K562 (cell line): ENCODE data around the gene TMTC4. TPM values are rescaled to one million over a fixed set of nuclear protein-coding genes. Genes with fewer than 3 reads are reported as not detected.

Experiments used
- ATAC-seq: fragments of 200-7000 bp; cut with Tn5 transposase; 3 replicates; pipeline ENCODE4 v1.9.1; 2020; ENCODE audit warnings: moderate library complexity
- BruUV-seq: library from RNA; stranded (reverse); fragments of 400-500 nt; replicated peaks from 2 replicates; lab custom pipeline; 2021; lab: Mats Ljungman, UMichigan
- CTCF ChIA-PET: fragments of 300-600 bp; formaldehyde crosslinking; extraction: SDS; loops from one replicate; lab custom pipeline; 2021; ENCODE audit warnings: low intra/inter-chr PET ratio; lab: Yijun Ruan, JAX
- POLR2A ChIA-PET: fragments of 300-600, 350-650 bp; sonication (Branson Sonifier 250); formaldehyde crosslinking; extraction: SDS; loops from one replicate; lab custom pipeline; 2021; ENCODE audit warnings: antibody characterized with exemption, inconsistent platforms; lab: Yijun Ruan, JAX
- DNase-seq, 4 experiments: peaks; one replicate each; pipeline versions ENCODE4 v3.0.0 to v3.0.0-alpha.2; 2011 to 2018; ENCODE audit warnings: low spot score in 3 of 4, mixed read lengths in 3 of 4; ENCODE audit errors: extremely low read depth in 1 of 4
- FAIRE-seq: peaks from 2 replicates; lab custom pipeline; 2011; peaks lifted over from hg19 to GRCh38; lab: Jason Lieb, UNC
- H2AFZ ChIP-seq: 2 replicates; pipeline ENCODE4 v1.6.0; 2011; ENCODE audit warnings: low read depth, low read length, control low read depth, inconsistent platforms
- H3K27ac ChIP-seq: fragments of 200-600 bp; 3 replicates; pipeline ENCODE4 v1.8.0; 2011; ENCODE audit warnings: low read depth, mild to moderate bottlenecking, control low read depth, inconsistent platforms, low read length, moderate library complexity, mixed read lengths; ENCODE audit errors: extremely low read depth
- H3K27me3 ChIP-seq, 2 experiments: fragments of 300-600 bp in 1 of 2; 2 replicates in 1 of 2; 3 replicates in 1 of 2; pipeline versions ENCODE4 v1.6.0 to v1.8.0; 2011; ENCODE audit warnings: inconsistent platforms in 2 of 2, low read length in 2 of 2, mild to moderate bottlenecking in 1 of 2, mixed read lengths in 1 of 2, moderate library complexity in 1 of 2; ENCODE audit not compliant: control insufficient read depth in 2 of 2, insufficient read depth in 2 of 2
- H3K36me3 ChIP-seq: fragments of 300-600 bp; 3 replicates; pipeline ENCODE4 v1.8.0; 2011; ENCODE audit warnings: mild to moderate bottlenecking, low read length, inconsistent platforms; ENCODE audit not compliant: control insufficient read depth, insufficient read depth
- H3K4me1 ChIP-seq, 2 experiments: fragments of 200-600 bp in 1 of 2; replicated peaks in 1 of 2; 2 replicates in 1 of 2; 3 replicates in 1 of 2; pipeline versions ENCODE4 v1.5.1 to v1.8.0; 2011; ENCODE audit warnings: inconsistent platforms in 2 of 2, low read length in 2 of 2, mild to moderate bottlenecking in 1 of 2, mixed read lengths in 1 of 2, moderate library complexity in 1 of 2; ENCODE audit not compliant: control insufficient read depth in 2 of 2, insufficient read depth in 2 of 2
- H3K4me2 ChIP-seq: 2 replicates; pipeline ENCODE4 v1.6.1; 2011; ENCODE audit warnings: low read length, control low read depth, inconsistent platforms, mixed read lengths; ENCODE audit not compliant: insufficient read depth
- H3K4me3 ChIP-seq: fragments of 200-600 bp; sonication (generic), shearing (Covaris generic); 2 replicates; pipeline ENCODE4 v1.5.1; 2016; ENCODE audit warnings: control low read depth, inconsistent platforms
- H3K79me2 ChIP-seq: fragments of 200-600 bp; 3 replicates; pipeline ENCODE4 v1.8.0; 2011; ENCODE audit warnings: low read length, inconsistent platforms; ENCODE audit not compliant: control insufficient read depth, insufficient read depth
- H3K9ac ChIP-seq, 2 experiments: 2 replicates each; pipeline versions ENCODE4 v1.6.0 to v1.6.1; 2011; ENCODE audit warnings: low read depth in 2 of 2, low read length in 2 of 2, control low read depth in 1 of 2, inconsistent platforms in 1 of 2, mild to moderate bottlenecking in 1 of 2, mixed read lengths in 1 of 2; ENCODE audit not compliant: insufficient read depth in 1 of 2
- H3K9me1 ChIP-seq: one replicate; pipeline ENCODE4 v1.6.0; 2011; ENCODE audit warnings: inconsistent platforms, mild to moderate bottlenecking, low read length, moderate library complexity; ENCODE audit not compliant: control insufficient read depth, insufficient read depth
- H3K9me3 ChIP-seq: replicated peaks from 2 replicates; pipeline ENCODE4 v1.5.1; 2011; ENCODE audit warnings: low read depth, low read length, inconsistent platforms; ENCODE audit not compliant: control insufficient read depth, insufficient read depth
- H4K20me1 ChIP-seq: replicated peaks from 2 replicates; pipeline ENCODE4 v1.6.1; 2011; ENCODE audit warnings: low read length, inconsistent platforms, mixed read lengths; ENCODE audit not compliant: control insufficient read depth, insufficient read depth
- DIDO1 ChIP-seq: fragments of 450-650 bp; IDR thresholded peaks from 2 replicates; pipeline ENCODE4 v1.6.1; 2016; ENCODE audit warnings: low read depth, missing biosample characterization, missing genetic modification characterization
- EWSR1 ChIP-seq: fragments of 450-650 bp; IDR thresholded peaks from 2 replicates; pipeline ENCODE4 v1.6.1; 2018; ENCODE audit warnings: borderline replicate concordance, mild to moderate bottlenecking, low read depth, moderate library complexity; ENCODE audit not compliant: partially characterized antibody
- IFI16 ChIP-seq: fragments of 250-450 bp; sonication (Bioruptor Pico); IDR thresholded peaks from 2 replicates; pipeline ENCODE4 v2.1.2; 2022; ENCODE audit warnings: mild to moderate bottlenecking, inconsistent platforms
- NR4A1 ChIP-seq, 2 experiments: fragments of 250-450 bp in 1 of 2; fragments of 450-650 bp in 1 of 2; sonication (Bioruptor Pico) in 1 of 2; IDR thresholded peaks; 2 replicates each; pipeline versions ENCODE4 v1.4.0 to v1.6.1; 2016 to 2020; ENCODE audit warnings: mild to moderate bottlenecking in 2 of 2, missing compliant biosample characterization in 1 of 2, missing genetic modification characterization in 1 of 2, moderate library complexity in 1 of 2
- PHF20 ChIP-seq: fragments of 450-650 bp; IDR thresholded peaks from 2 replicates; pipeline ENCODE4 v1.6.1; 2018; ENCODE audit not compliant: partially characterized antibody
- POLR3A ChIP-seq: IDR thresholded peaks from 2 replicates; pipeline ENCODE4 v1.6.1; 2011; ENCODE audit warnings: borderline replicate concordance, mild to moderate bottlenecking, moderate library complexity; ENCODE audit not compliant: insufficient read length, insufficient read depth; ENCODE audit errors: extremely low read depth
- SAFB ChIP-seq: fragments of 200-400 bp; formaldehyde crosslinking; IDR thresholded peaks from 2 replicates; pipeline ENCODE4 v1.6.1; 2017; ENCODE audit warnings: low read depth, low read length, borderline replicate concordance
- SFPQ ChIP-seq: fragments of 200-400 bp; formaldehyde crosslinking; IDR thresholded peaks from 2 replicates; pipeline ENCODE4 v1.6.1; 2017; ENCODE audit warnings: mild to moderate bottlenecking, low read depth, low read length, moderate library complexity
- SRSF3 ChIP-seq: fragments of 200-400 bp; formaldehyde crosslinking; IDR thresholded peaks from 2 replicates; pipeline ENCODE4 v1.6.1; 2016; ENCODE audit warnings: mild to moderate bottlenecking, low read length, moderate library complexity; ENCODE audit not compliant: insufficient read depth
- TAF9B ChIP-seq: fragments of 450-650 bp; IDR thresholded peaks from 2 replicates; pipeline ENCODE4 v1.6.1; 2018; ENCODE audit warnings: mild to moderate bottlenecking; ENCODE audit not compliant: partially characterized antibody
- WGBS: fragments of 100-300 bp; shearing (Covaris generic); methylation state at CpG from one replicate; pipeline ENCODE4 v1.1.6; 2016; ENCODE audit warnings: low coverage, mixed read lengths; ENCODE audit not compliant: insufficient coverage; ENCODE audit errors: missing lambda C conversion rate; 5-methylcytosine and 5-hydroxymethylcytosine counted together
- in situ Hi-C: fragments of 300-500 bp; cut with MboI; formaldehyde crosslinking; loops from 4 replicates; pipeline ENCODE4 v1.15.0; 2018; ENCODE audit warnings: inconsistent platforms, mixed read lengths
- intact Hi-C: fragments of 100-400 bp; cut with micrococcal nuclease; formaldehyde crosslinking; loops from 2 replicates; pipeline ENCODE4 v1.14.2; 2022
- polyA plus RNA-seq, 8 experiments: library from polyadenylated mRNA; depleted of rRNA in 4 of 8; stranded (reverse) in 5 of 8; unstranded in 3 of 8; fragments of >200 nt; fragmentation: Nextera tagmentation in 2 of 8; fragmentation: Illumina TruSeq in 1 of 8; extraction: Ambion mirVana in 2 of 8; extraction: Trizol in 1 of 8; gene quantifications; 2 replicates each; pipeline versions ENCODE4 v1.2.1 to v1.2.3, GENCODE V29; 2011 to 2014; ENCODE audit warnings: inconsistent platforms in 1 of 8, missing spikeins in 1 of 8
- total RNA-seq, 7 experiments: library from RNA; depleted of rRNA in 6 of 7; stranded (reverse); fragments of >200 nt in 6 of 7; fragmentation: Illumina TruSeq in 2 of 7; extraction: Trizol in 2 of 7; gene quantifications; 2 replicates each; pipeline versions ENCODE4 v1.2.1 to v1.2.3, GENCODE V29; 2011 to 2021; ENCODE audit warnings: low replicate concordance in 1 of 7

Gene TMTC4
- total and polyA plus RNA-seq, 9 of the 15 experiments (the other 6 are each of a cell fraction or from before 2014, with no cell fraction given), result 3.5 to 16.7 (median 11.8) TPM

GRCh38 chr13:100671389-100672182 is 3.0 kb downstream of the TMTC4 start:
- no peaks in the 10 kb centered on the region for H3K9me1 ChIP-seq
- ChIA-PET POLR2A (interaction anchor here (0.6 kb wide), 1 partner anchor 469 kb away, joined by 3 read pairs; no protein-coding TSS in a partner anchor), CTCF (no interaction called here)
- 82% methylated on average over 7 of the region's 11 CpGs for WGBS
- no peaks in the 10 kb centered on the region for H3K9me3 ChIP-seq
- TF ChIP-seq SAFB (no peak), TAF9B (no peak), SRSF3 (no peak), SFPQ (no peak), EWSR1 (no peak), PHF20 (no peak), POLR3A (no peak), DIDO1 (tag) (no peak), NR4A1 (CRISPR knock-in tag; IDR thresholded peaks at IDR 0.05) (no peak), NR4A1 (tag; IDR thresholded peaks at IDR 0.05) (no peak), IFI16 (CRISPR knock-in tag) (no peak)
- ATAC-seq (no peak), FAIRE-seq (no peak), DNase-seq (no peak)
- intact Hi-C loops, result no loop called here
- no peak overlapping the region for H3K27ac ChIP-seq
- peaks cover 10% of the 10 kb centered on the region; the same call in 1 of the 3 replicates for H3K36me3 ChIP-seq
- peaks cover 22% of the 10 kb centered on the region for H3K79me2 ChIP-seq
- peaks cover 9 to 12% of the 10 kb centered on the region in 2 experiments; a peak in 4 of 5 replicates for H3K4me1 ChIP-seq
- H2AFZ ChIP-seq, result no peak overlapping the region
- no peak overlapping the region; a peak in 1 of 4 replicates for H3K9ac ChIP-seq
- no peak overlapping the region for H3K4me2 ChIP-seq
- BruUV-seq, result no TSS peak
- peaks cover 6% of the 10 kb centered on the region; the same call in 1 of the 2 replicates for H4K20me1 ChIP-seq
- H3K4me3 ChIP-seq, result no peak overlapping the region
- no peaks in the 10 kb centered on the region; a peak in 1 of 5 replicates for H3K27me3 ChIP-seq
- in situ Hi-C loops, result no loop called here
